Keratinocyte (primary cell): ENCODE results near the gene BID.

Source experiments
- EZH2 ChIP-seq: IDR thresholded peaks from one replicate; pipeline ENCODE4 v1.6.1; 2012; ENCODE audit warnings: inconsistent platforms, mild to moderate bottlenecking, low read length, moderate library complexity
- TF ChIP-seq, protein P1 (sequence below), 3 experiments: IDR thresholded peaks in 1 of 3; conservative IDR thresholded peaks in 1 of 3; optimal IDR thresholded peaks in 1 of 3; 2 replicates in 2 of 3; 3 replicates in 1 of 3; pipeline versions ENCODE3 to v1.5.1; 2011; ENCODE audit warnings: low read length in 3 of 3, mild to moderate bottlenecking in 3 of 3, moderate library complexity in 2 of 3, control low read depth in 1 of 3, inconsistent platforms in 1 of 3; ENCODE audit not compliant: insufficient read depth in 2 of 3; ENCODE audit errors: extremely low read depth in 1 of 3

GRCh38 chr22:17783312-17783711 lies 9.0 kb upstream of the BID start:
- TF ChIP-seq, protein P1, sequence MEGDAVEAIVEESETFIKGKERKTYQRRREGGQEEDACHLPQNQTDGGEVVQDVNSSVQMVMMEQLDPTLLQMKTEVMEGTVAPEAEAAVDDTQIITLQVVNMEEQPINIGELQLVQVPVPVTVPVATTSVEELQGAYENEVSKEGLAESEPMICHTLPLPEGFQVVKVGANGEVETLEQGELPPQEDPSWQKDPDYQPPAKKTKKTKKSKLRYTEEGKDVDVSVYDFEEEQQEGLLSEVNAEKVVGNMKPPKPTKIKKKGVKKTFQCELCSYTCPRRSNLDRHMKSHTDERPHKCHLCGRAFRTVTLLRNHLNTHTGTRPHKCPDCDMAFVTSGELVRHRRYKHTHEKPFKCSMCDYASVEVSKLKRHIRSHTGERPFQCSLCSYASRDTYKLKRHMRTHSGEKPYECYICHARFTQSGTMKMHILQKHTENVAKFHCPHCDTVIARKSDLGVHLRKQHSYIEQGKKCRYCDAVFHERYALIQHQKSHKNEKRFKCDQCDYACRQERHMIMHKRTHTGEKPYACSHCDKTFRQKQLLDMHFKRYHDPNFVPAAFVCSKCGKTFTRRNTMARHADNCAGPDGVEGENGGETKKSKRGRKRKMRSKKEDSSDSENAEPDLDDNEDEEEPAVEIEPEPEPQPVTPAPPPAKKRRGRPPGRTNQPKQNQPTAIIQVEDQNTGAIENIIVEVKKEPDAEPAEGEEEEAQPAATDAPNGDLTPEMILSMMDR (optimal IDR thresholded peaks at IDR 0.05 in 1 of 3, IDR thresholded peaks at IDR 0.05 in 1 of 3, conservative IDR thresholded peaks at IDR 0.05 in 1 of 3; ENCODE audit: extremely low read depth in 1 of 3, insufficient read depth in 2 of 3, low read length in 3 of 3): no peak
- TF ChIP-seq EZH2: no peak
